GM18907 (cell line): Measurements from ENCODE around the gene TCF7L1.
"Not testable (repeated sequence)": the region's sequence is repeated elsewhere in the genome, so short reads cannot be mapped to it uniquely, and the experiment has no call there.

Source experiments
- ATAC-seq: cut with Tn5 transposase; IDR thresholded peaks from one replicate; pipeline ENCODE4 v1.9.1; 2021; ENCODE audit warnings: mild to moderate bottlenecking, moderate library complexity; ENCODE audit not compliant: unreplicated experiment

The TCF7L1 gene

GRCh38 chr2:85312404-85312803, 179.2 kb downstream of the TCF7L1 start:
- ATAC-seq = no peak

DNA sequence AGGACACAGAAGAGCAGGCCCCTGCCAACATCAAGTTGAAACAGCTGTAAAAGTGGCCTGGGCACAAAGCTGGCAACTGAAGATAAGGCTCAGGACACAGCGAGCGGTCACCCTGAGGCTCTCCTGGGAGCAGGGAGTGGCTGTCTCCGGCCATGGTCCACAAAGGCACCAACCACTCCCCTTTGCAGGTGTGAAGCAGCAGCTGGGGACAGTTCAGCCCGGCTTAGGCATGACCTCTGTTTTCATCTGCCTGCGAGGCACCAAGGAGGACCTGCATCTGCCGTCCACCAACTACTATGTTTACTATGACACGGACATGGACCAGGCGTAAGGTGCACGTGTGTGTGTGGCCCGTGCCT, 181.7 kb downstream of the TCF7L1 start:
- ATAC-seq = no peak

DNA sequence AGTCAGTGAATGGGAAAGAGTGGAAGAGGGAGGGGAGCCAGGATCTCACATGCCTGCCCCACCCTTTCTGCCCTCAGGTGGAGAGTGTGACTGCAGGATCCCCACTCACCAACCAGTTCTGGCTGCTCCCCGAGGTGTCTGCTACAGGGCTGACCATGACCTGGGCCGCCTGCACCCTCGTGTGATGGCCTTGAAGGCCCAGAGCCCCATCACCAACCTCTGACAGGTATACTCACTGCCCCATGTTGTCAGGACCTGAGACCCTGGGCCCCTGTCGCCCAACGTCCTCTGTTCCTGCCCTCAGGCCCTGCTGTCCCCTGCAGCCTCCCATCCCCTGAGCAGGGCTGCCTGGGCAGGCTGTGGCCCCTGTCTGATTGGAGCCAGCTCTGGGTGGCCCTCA, 182.7 kb downstream of the TCF7L1 start:
- not testable (repeated sequence) for ATAC-seq

DNA sequence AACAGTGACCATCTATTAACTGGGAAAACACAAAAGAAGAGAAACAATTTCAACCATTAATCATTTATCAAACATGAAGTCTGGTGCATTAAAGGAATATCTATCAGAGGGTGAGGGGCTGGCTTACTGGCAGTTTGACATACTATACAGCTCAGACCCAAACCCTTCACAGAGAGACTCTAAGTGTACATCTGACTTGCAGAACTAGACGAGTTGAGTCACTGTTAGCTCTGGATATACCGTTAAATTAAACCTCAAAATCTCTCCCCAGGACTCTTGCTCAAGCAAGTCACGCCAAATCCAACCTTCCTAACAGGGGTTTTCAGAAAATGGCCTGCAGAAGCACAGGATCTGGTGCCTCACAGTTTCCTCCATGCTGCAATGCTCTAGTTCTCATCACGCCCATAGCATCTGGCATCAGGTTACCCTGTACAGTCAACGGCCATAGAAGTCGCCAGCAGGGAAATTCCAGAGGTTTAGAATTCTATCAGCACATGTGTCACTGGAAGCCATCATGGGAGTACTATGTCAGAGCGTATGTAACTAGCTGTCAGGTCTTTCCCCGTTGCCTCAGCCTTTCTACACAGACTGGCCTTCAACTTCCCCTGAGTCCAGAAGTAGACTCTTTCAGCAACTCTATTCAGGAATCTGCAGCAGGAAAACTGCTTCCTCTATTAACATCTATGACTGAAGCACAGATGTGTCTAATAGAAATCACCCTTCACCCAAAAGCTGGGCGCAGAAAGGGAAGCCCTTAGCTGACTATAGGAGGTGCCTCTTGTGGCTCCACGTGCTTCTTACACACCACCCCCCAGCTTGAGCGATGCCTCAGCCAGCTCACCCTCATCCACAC, 185.3 kb downstream of the TCF7L1 start:
- ATAC-seq = no peak

DNA sequence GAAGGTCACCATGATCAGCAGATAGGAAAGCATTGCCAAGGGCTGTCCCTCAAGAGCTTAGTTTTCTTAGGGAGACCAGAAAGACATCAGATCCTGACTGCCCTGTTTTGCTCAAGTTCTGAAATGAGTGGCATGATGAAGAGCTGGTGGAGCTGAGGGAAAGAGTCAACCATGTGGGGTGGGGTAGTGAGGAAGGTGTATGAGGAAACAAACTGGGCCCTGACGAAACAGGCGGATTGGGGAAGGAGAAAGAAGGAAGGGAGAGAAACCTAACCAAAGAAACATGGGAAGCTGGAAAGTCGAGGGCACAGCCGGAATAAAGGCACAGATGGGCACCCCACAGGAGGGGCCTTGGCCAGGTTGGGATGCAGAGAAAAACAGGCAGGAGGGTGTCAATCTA, 186.6 kb downstream of the TCF7L1 start:
- ATAC-seq = no peak

DNA sequence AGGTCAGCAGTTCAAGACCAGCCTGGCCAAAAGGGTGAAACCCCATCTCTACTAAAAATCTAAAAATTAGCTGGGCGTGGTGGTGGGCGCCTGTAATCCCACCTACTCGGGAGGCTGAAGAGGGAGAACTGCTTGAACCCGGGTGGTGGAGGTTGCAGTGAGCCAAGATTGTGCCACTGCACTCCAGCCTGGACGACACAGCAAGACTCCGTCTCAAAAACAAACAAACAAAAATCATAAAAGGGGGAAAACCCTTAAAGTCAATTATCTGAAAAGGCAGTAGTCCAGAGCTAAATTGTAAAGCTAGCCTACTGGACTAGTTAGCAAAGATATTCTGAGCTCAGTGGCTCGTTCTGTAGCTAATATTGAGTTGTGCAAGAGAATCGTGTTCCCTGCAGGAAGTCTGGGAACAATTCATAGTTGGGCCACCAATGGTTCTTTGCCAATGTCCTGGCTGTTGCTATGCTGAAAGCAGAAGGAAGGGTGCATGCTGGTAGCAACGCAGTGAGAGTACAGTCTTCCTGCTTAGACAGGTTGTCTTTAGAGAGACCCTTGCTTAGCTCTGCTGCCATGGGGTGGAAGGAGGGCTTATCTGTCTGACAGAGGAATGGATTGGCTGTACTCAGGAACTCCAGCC, 190.3 kb downstream of the TCF7L1 start:
- no peak for ATAC-seq

GRCh38 chr2:85323988-85324367, 190.8 kb downstream of the TCF7L1 start:
- ATAC-seq = not testable (repeated sequence)

GRCh38 chr2:85324639-85325465, 191.7 kb downstream of the TCF7L1 start:
- ATAC-seq = no peak

DNA sequence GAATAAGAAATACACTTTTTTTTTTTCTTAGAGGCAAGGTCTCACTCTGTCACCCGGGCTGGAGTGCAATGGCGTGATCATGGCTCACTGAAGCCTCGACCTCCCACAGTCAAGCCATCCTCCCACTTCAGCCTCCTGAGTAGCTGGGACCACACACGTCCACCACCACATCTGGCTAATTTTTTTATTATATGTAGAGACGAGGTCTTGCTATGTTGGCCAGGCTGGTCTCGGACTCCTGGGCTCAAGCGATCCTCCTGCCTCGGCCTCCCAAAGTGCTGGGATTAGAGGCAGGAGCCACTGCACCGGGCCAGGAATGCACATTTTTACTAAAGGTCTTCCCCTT, 192.2 kb downstream of the TCF7L1 start:
- ATAC-seq = no peak

- peak; percentile 34 for ATAC-seq
These were observed 193.4 kb downstream of the TCF7L1 start for GRCh38 chr2:85326406-85327159.

GRCh38 chr2:85327160-85327821, 194.1 kb downstream of the TCF7L1 start:
- peak; percentile 21 for ATAC-seq

DNA sequence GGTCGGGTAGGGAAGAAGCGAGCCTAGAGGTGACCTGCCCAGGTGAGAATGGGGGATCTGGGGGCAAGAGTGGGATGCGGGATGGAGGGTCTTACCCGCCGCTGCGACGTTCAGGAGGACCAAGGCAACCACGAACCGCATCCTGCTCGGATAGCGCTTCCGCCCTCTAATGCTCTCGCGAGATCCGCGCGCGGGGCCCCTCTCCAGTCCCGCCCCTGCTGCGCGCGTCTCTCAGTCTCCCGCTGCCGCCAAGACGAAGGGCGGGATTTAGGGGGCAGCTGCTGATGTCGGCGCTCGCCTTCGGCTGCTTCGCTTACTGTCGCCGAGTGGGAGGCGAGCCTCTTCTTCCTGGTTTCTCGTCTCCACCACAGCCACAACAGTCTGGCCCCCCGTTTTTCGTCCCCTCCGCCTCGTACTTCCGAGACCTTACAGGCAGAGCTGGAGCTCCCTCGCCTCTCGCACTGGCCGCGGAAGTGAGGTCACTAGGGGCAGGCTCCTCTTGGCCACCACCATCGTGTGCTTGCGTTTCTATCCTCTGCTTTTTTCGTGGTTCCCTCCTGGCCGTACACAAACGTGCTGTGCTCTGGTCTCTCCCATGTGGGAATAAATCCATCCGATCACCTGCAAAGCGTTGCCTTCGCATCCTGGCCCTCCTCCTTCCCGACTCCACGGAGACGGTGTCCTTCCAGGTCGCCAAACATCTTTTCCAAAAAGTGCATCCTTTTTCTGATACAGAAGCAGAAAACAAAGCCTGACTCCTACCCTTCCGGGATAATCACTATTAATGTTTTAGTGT, 194.8 kb downstream of the TCF7L1 start, which contains the start of gene TGOLN2:
Gene TGOLN2 (minus strand): TSS at position 168 of the 796 bp plus-strand sequence. CDS start 27 bp downstream, at position 141.
- peak; percentile 92 for ATAC-seq

GRCh38 chr2:85329181-85329651, 196.0 kb downstream of the TCF7L1 start:
- no peak for ATAC-seq

DNA sequence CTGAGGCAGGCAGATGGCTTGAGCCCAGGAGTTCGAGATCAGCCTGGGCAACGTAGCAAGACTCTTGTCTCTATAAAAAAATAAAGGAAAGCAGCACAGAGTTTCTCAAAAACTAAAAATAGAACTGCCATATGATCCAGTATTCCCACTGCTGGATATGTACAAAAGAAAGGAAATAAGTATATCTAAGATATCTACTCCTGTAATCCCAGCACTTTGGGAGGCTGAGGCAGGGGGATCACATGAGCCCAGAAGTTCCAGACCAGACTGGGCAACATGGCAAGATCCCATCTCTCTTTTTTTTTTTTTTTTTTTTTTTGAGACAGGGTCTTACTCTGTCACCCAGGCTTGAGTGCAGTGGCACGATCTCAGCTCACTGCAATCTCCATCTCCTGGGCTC, 196.5 kb downstream of the TCF7L1 start:
- not testable (repeated sequence) for ATAC-seq

DNA sequence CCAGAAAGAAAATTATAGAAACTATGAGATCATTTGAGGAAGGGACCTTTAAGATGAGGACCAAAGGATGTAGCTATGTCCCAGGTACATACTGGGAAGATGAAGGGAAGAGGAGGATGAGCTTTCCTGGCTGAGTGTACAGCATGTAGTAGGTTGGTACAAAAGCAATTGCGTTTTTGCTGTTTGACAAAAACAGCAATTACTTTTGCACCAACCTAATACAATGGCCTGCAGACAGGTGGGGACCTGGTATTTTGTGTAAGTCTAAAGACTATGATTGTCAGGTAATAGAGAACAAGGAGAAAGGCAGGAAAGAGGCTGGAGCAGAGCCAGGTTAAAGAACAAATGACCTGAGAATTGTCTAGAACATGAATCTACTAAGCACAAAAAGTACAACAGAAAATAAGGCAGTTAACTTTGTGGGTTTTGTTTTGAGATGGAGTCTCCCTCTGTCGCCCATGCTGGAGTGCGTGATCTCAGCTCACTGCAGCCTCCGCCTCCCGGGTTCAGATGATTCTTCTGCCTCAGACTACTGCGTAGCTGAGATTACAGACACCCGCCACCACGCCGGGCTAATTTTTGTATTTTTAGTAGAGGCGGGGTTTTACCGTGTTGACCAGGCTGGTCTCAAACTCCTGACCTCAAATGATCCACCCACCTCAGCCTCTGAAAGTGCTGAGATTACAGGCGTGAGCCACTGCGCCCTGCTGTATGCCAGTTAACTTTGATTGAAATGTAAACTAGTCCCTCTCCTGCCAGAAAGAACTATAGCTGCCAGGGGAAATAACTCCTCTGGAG, 197.8 kb downstream of the TCF7L1 start:
- no peak for ATAC-seq

DNA sequence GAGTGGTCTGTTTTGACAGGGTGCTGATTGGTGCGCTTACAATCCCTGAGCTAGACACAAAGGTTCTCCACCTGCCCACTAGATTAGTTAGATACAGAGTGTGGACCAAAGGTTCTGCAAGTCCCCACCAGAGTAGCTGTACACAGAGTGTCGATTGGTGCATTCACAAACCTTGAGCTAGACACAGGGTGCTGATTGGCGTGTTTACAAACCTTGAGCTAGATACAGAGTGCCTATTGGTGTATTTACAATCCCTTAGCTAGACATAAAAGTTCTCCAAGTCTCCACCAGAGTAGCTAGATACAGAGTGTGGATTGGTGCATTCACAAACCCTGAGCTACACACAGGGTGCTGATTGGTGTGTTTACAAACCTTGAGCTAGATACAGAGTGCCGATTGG, 200.7 kb downstream of the TCF7L1 start:
- not testable (repeated sequence) for ATAC-seq

DNA sequence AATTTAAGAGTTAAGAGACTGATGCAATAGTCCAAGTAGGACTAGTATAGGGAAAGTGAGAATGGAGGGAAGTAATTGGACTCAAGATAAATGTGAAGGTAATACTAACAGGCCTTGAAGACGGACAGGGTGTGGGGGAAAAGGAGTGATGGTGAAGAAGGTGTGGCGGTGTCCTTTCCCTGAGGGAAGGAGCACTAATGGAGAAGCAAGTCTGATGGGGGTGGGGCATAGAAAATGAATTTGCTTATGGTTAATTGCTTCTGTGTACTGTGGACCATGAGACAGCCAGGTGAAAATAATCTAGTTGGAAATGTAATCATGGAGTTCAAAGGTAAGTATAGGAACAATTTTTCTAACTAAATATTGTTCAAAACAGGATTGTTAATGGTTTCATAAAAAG, 201.7 kb downstream of the TCF7L1 start:
- no peak for ATAC-seq

DNA sequence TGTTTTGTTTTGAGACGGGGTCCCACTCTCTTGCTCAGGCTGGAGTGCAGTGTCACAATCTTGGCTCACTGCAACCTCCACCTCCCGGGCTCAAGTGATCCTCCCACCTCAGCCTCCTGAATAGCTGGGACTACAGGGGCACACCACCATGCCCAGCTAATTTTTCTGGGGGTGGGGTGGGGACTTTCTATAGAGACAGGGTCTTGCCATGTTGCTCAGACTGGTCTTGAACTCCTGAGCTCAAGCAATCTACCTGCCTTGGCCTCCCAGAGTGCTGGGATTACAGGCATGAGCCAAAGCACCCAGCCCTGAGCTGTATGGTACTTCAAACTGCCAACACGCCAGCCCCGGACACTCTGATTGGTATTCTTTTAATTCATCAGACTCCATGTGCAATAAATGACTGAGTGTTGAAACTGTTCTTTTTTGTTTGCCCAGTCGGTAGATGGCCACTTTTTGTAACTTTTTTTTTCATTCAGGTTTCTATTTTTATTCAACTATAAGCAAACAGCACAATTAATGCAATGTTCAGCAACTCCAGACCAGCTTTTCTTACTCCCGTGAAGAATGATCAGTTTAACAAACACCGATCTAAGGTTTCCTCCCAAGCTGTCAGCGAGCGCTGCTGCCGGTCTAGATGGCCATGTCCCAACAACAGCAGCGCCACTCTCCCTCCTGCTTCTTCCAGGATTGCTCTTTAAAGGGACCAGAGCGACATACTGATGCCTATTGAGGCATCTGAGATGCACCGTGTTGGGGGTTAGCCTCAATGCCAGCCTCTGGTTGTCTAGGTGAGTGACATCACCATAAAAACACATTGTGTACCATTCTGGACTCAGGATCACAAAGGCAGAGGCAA, 207.1 kb downstream of the TCF7L1 start:
- no peak for ATAC-seq
